ENCODE results near the gene SPATA32. TPM values are rescaled to one million over a fixed set of nuclear protein-coding genes. Genes with fewer than 3 reads are reported as not detected.

The SPATA32 gene
- total RNA-seq, 4 donors from 2014 or later = not detected

- Histone ChIP-seq H3K36me3 (peaks cover 0 to 65% (median 0%) of the 10 kb centered on the region in 3 donors), H3K27me3 (no peaks in the 10 kb centered on the region), H3K9me3 (no peaks in the 10 kb centered on the region), H3K4me3 (no peak overlapping the region), H3K4me1 (peaks cover 0 to 29% (median 2%) of the 10 kb centered on the region in 4 donors), H3K27ac (peak overlapping the region in 3 of 4 donors; percentile 39 to 73 (median 44))
- TF ChIP-seq POLR2A (IDR thresholded peaks at IDR 0.05) = no peak
- peak in 1 of 3 donors; percentile 48 for DNase-seq
Measured at GRCh38 chr17:45282683-45283644, 21.1 kb upstream of the SPATA32 start.

GRCh38 chr17:45279898-45280297 lies 18.0 kb upstream of the SPATA32 start:
- DNase-seq = no peak
- H3K4me3 ChIP-seq = no peak overlapping the region
- no peaks in the 10 kb centered on the region for H3K9me3 ChIP-seq
- TF ChIP-seq POLR2A (IDR thresholded peaks at IDR 0.05) (no peak), CTCF (IDR thresholded peaks at IDR 0.05) (no peak)
- peaks cover 0 to 37% (median 0%) of the 10 kb centered on the region in 3 donors for H3K36me3 ChIP-seq
- H3K4me1 ChIP-seq = peaks cover 0 to 44% (median 6%) of the 10 kb centered on the region in 4 donors
- no peaks in the 10 kb centered on the region for H3K27me3 ChIP-seq
- peak overlapping the region in 1 of 4 donors; percentile 17 for H3K27ac ChIP-seq

- peak overlapping the region; percentile 30 to 84 (median 69) for H3K27ac ChIP-seq
Measured at GRCh38 chr17:45277992-45278391, 16.1 kb upstream of the SPATA32 start.

GRCh38 chr17:45277216-45277849 lies 15.4 kb upstream of the SPATA32 start:
- peaks cover 0 to 30% (median 6%) of the 10 kb centered on the region in 4 donors for H3K4me1 ChIP-seq
- peak; percentile 94 to 99 (median 97) for DNase-seq
- peak in 1 of 2 donors; percentile 6 for TF ChIP-seq POLR2A (IDR thresholded peaks at IDR 0.05)
- peak; percentile 38 to 97 (median 96) for TF ChIP-seq CTCF (IDR thresholded peaks at IDR 0.05)

More at GRCh38 chr17:45277992-45278391, 16.1 kb upstream of the SPATA32 start:
- Histone ChIP-seq H3K36me3 (peaks cover 0 to 34% (median 0%) of the 10 kb centered on the region in 3 donors), H3K9me3 (no peaks in the 10 kb centered on the region), H3K4me3 (no peak overlapping the region), H3K27me3 (no peaks in the 10 kb centered on the region), H3K4me1 (peaks cover 0 to 36% (median 6%) of the 10 kb centered on the region in 4 donors)
- no peak for TF ChIP-seq POLR2A (IDR thresholded peaks at IDR 0.05)
- TF ChIP-seq CTCF (IDR thresholded peaks at IDR 0.05) = no peak
- DNase-seq = no peak

GRCh38 chr17:45276031-45276430 lies 14.1 kb upstream of the SPATA32 start:
- no peak for TF ChIP-seq CTCF (IDR thresholded peaks at IDR 0.05)
- peaks cover 0 to 30% (median 6%) of the 10 kb centered on the region in 4 donors for H3K4me1 ChIP-seq
- no peak for DNase-seq

More at GRCh38 chr17:45277216-45277849, 15.4 kb upstream of the SPATA32 start:
- Histone ChIP-seq H3K36me3 (peaks cover 0 to 35% (median 0%) of the 10 kb centered on the region in 3 donors), H3K27me3 (no peaks in the 10 kb centered on the region), H3K9me3 (no peaks in the 10 kb centered on the region), H3K4me3 (peak overlapping the region in 1 of 4 donors; percentile 13), H3K27ac (peak overlapping the region; percentile 18 to 84 (median 69))

More at GRCh38 chr17:45276031-45276430, 14.1 kb upstream of the SPATA32 start:
- Histone ChIP-seq H3K27ac (peak overlapping the region in 1 of 4 donors; percentile 82), H3K27me3 (no peaks in the 10 kb centered on the region), H3K9me3 (no peaks in the 10 kb centered on the region), H3K4me3 (no peak overlapping the region), H3K36me3 (peaks cover 0 to 48% (median 0%) of the 10 kb centered on the region in 3 donors)
